Amygdala (tissue), 56 donors: ENCODE results near the gene CCT6A.
"Not testable (repeated sequence)": the region's sequence is repeated elsewhere in the genome, so short reads cannot be mapped to it uniquely, and the experiment has no call there.

Experiments used
- DNase-seq, 56 donors: peaks; one replicate each; lab custom pipeline; 2025; lab: John Stamatoyannopoulos, UW

The CCT6A gene

GRCh38 chr7:56051339-56052191 is at the start of gene CCT6A, which contains the start of gene PSPH:
TSS of gene CCT6A (plus strand) at chr7:56051765. CDS start at chr7:56051849, 84 bp downstream.
TSS of gene PSPH (minus strand) at chr7:56051444. CDS start at chr7:56021212, 30,232 bp downstream.
- peak; percentile 60 to 99 (median 96) for DNase-seq

GRCh38 chr7:56003749-56004148 is 47.8 kb upstream of the CCT6A start:
- DNase-seq: no peak

GRCh38 chr7:56007167-56007652 is 44.4 kb upstream of the CCT6A start:
- DNase-seq: no peak

GRCh38 chr7:56007891-56008290 is 43.7 kb upstream of the CCT6A start:
- peak in 41 of 56 donors; percentile 1 to 70 (median 13) for DNase-seq

- DNase-seq: peak in 53 of 56 donors; percentile 1 to 83 (median 50)
Observed at GRCh38 chr7:56009695-56010094, 41.9 kb upstream of the CCT6A start.

GRCh38 chr7:56017015-56017414 is 34.5 kb upstream of the CCT6A start:
- DNase-seq: not testable (repeated sequence)

GRCh38 chr7:56019501-56019900 is 32.1 kb upstream of the CCT6A start:
- DNase-seq: no peak

- DNase-seq: no peak
Observed at GRCh38 chr7:56023500-56023899, 28.1 kb upstream of the CCT6A start.

GRCh38 chr7:56026538-56026937 is 25.0 kb upstream of the CCT6A start:
- no peak for DNase-seq

- DNase-seq: no peak
Observed at GRCh38 chr7:56028942-56029630, 22.5 kb upstream of the CCT6A start.

- DNase-seq: no peak
Observed at GRCh38 chr7:56030340-56030739, 21.2 kb upstream of the CCT6A start.

- DNase-seq: not testable (repeated sequence)
Observed at GRCh38 chr7:56031556-56031955, 20.0 kb upstream of the CCT6A start.

- not testable (repeated sequence) for DNase-seq
Observed at GRCh38 chr7:56032578-56032977, 19.0 kb upstream of the CCT6A start.

- peak in 43 of 56 donors; percentile 6 to 64 (median 34) for DNase-seq
Observed at GRCh38 chr7:56033671-56034432, 17.7 kb upstream of the CCT6A start.

- DNase-seq: no peak
Observed at GRCh38 chr7:56040730-56041129, 10.8 kb upstream of the CCT6A start.

GRCh38 chr7:56045758-56046157 is 5.8 kb upstream of the CCT6A start:
- DNase-seq: not testable (repeated sequence)

- DNase-seq: no peak
Observed at GRCh38 chr7:56046721-56047445, 4.7 kb upstream of the CCT6A start.

- not testable (repeated sequence) for DNase-seq
Observed at GRCh38 chr7:56047446-56048116, 4.0 kb upstream of the CCT6A start.

GRCh38 chr7:56048245-56048644 is 3.3 kb upstream of the CCT6A start:
- no peak for DNase-seq
